ENCODE data around the gene GUCY1A1.

The GUCY1A1 gene

DNA sequence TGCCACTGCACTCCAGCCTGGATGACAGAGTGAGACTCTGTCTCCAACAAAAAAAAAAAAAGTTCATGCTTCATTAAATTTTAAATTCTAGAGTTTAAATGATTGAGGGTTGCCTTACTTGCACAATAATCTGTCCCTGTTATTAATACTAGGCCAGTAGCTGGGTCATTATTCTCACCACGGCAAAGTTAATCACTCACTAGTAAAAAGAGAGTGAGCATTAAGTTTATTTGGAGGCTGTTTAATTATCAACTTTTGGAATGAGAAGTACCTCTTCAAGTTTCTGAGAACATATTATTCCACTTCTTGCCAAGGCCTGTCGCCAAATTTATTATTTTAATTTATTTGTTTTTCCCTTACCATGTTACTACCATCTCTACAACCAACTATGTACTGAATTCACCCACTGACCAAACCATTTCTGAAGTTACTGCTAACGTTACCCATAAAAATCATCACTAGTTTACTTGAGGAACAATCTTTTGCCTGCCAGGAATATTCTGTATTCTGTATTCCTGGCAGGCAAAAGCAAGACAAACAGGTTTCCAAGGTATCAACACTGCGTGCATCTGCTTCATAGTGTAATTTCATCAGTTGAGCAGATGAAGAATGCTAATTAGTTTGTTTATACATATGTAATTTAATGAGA lies 26.5 kb downstream of the GUCY1A1 start:
- DNase-seq (ENCODE audit: low read depth), result no peak

DNA sequence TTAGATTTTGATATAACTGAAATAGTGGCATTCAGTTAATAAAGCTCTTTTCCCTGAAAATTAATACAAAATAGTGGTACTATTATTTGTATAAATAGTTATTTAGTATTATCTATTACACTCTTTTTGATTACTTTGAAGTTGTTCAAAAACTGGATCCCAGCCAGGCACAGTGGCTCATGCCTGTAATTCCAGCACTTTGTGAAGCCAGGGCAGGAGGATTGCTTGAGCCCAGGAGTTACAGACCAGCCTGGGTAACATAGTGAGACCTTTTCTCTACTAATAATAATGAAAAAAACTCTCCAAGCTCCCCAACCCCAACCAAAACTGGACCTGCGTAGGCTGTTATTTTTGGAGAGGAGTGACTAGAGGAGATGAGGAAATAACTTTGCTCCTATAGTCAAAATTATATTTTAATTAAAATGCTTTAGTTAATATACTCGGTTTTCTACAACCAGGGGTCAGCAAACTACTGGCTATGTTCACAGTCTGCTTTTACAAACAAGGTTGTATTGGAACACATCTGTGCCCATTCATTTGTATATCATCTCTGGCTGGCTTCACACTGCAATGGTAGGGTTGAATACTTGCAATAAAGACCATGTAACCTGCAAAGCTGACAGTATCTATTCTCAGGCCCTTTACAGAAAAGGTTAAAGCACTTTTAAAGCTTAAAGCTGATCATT lies 27.6 kb downstream of the GUCY1A1 start:
- no peak for DNase-seq (ENCODE audit: low read depth)

DNA sequence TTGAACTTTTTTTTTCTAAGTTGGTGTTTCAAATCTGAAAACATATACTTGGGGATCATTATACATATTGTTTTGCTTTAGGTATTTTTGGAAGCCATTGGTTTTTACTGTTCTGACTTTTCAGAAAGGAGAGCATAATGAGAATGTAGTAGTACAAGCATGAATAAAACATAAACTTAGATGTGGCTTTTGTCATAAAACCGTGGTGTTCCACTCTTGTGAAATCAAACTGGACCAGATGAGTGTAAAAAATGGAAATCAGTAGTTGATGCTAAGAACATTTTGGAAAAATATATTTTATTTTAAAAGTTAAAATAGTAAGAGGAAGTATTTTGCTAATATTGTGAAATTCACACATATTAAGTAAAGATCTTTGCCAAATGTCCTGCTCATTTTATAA lies 29.6 kb downstream of the GUCY1A1 start:
- DNase-seq (ENCODE audit: low read depth), result no peak

DNA sequence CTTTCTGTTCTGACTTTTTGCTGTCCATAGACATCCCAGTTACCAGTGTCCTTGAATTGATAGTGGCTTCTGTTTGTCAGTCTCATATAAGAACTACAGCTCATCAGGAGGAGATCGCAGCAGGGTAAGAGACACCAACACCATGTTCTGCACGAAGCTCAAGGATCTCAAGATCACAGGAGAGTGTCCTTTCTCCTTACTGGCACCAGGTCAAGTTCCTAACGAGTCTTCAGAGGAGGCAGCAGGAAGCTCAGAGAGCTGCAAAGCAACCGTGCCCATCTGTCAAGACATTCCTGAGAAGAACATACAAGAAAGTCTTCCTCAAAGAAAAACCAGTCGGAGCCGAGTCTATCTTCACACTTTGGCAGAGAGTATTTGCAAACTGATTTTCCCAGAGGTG lies 30.1 kb downstream of the GUCY1A1 start:
- DNase-seq (ENCODE audit: low read depth), result no peak

DNA sequence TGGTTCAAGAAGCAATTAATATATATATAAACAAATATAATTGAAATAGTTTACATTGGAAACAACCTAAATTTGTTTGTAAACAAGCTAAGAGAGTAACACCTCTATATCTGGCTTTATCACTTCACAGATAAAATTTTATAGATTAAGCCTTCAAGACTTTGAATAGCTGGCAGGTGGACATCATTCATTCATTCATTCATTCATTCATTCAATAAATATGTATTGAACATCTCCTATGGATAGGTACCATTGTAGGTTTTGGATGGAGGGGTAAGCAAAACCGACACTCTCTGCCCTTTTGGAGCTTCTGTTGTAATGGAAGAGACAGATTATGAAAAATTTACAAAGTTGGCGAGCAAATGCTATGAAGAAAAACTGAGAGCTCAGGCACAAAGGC lies 35.2 kb downstream of the GUCY1A1 start:
- no peak for DNase-seq (ENCODE audit: low read depth)

DNA sequence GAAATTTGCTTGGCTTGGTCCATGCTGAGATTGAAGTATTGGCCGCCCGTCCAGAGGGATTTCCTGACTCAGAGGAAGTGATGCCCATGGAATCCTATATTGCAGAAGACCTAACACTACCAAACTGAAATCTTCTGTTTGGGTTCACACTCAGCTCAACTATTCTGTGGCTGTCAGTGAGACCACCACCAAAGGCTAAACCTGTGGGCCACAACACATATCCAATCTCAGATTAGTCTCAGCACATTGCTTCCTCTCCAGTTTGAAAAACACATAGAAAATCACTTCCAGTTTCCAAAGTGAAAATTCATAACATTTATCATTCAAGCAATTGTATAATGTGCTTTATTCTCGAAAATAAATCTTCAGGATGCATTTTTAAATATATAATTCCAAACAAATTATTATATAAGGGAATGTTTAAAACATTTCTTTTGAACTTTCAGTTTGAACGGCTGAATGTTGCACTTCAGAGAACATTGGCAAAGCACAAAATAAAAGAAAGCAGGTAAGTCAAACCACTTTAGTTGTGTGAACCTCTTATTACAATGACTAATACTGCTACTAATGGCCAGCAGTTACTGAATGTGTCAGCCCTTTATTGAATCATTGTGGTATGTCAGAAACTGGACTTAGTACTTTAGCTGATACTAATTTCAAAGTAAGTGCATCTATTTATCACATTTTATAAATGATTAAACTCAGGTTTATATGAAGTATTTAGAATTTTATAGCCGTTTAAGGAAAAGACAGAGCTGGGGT lies 37.0 kb downstream of the GUCY1A1 start:
- DNase-seq (ENCODE audit: low read depth), result no peak

DNA sequence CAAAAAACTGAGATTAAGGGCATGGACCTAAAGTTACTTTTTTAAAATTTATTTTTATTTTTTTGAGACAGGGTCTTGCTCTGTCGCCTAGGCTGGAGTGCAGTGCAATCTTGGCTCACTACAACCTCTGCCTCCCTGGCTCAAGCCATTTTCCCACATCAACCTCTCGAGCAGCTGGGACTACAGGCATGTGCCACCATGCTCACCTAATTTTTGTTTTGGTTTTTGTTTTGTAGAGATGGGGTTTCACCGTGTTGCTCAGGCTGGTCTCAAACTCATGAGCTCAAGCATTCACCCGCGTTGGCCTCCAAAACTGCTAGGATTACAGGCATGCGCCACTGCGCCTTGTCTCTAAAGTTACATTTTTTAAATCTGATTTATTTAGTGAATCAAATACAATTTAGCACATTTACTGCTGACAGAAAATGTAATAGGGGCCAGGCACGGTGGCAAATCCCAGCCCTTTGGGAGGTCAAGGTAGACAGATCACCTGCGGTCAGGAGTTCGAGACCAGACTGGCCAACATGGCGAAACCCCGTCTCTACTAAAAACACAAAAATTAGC lies 38.3 kb downstream of the GUCY1A1 start:
- no peak for DNase-seq (ENCODE audit: low read depth)

DNA sequence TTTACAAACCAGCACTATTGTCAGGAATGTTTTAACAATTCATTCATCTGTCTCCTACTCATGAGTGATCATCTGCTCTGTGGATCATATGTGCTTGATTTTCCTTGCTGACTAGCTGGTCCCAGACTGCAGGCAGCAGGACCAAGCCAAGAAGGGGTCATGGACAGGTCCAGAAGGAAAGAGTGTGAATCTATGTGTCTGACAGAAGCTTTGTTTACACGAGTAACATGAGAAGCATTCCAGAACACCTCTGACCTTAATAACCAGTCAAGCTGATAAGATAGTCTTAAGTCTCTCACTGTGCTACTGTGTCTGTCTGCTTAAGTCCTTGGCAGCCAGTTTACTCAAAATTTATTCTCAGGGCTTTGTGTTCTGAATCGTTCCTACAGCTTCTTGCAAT lies 39.0 kb downstream of the GUCY1A1 start:
- no peak for DNase-seq (ENCODE audit: low read depth)

DNA sequence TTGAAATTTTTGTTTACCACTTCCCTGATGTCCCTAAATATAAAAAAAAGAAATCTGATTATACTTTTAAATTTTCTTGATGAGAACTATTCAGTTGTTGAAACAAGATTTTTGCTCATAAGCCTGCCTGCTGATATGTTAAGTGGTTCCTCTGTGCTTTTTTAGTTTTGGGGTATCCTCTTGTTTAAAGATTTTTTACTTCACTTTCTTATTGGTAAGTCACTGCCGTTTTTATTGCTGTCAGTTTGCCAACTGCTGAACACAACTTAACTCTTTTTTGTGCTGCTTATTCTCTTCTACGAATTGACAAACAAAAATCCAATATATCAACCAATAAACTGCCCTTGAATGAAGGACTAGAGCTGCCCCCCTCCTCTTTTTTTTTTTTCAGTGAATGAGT lies 39.5 kb downstream of the GUCY1A1 start:
- DNase-seq (ENCODE audit: low read depth), result no peak

DNA sequence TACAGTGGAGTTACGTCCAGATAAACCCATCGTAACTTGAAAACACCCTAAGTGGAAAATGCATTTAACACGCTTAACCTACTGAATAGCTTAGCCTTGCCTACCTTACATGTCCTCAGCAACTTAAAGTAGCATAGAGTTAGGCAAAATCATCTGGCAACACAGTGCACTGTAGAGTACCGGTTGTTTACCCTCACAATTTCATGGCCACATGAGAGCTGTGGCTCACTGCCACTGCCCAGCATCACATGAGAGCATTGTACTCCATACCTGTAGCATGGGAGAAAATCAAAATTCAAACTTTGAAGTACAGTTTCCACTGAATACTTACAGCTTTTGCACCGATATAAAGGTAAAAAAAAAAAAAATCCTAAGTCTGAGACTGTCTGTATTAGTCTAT lies 40.6 kb downstream of the GUCY1A1 start:
- DNase-seq (ENCODE audit: low read depth), result no peak

DNA sequence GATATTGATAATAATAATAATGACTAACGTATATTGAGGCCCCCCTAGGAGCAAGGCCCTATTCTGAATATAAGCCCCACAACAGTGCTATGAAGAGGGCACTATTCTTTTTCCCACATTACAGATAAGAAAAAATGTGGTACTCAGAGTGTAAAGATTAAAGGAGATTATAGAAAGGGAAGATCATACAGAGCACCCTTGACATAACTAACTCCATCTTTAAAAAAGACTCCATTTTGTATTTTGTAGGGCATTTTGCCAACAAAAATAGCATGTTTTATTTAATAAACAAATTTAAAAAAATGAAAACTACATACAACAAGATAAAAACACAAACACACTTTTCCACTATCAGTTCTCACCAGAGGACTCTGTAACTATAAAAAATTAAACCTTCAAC lies 42.1 kb downstream of the GUCY1A1 start:
- no peak for DNase-seq (ENCODE audit: low read depth)

DNA sequence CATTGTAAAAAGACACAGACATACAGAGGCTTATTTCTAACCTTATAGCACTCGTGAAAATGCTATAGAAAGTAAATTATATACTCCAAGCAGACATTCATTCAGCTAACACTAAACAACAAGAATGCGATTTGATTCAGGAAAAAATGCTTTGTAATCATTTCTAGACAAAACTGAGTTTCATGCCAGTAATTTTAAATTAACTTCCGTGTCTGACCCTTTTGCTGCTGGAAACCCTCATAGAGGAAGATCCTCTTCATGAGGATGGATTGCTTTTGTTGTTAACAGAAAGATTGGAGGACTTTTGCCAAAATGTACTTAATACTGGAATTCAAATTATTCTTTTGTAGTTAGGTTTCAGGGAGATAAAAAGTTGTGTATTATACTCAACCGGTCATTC lies 43.3 kb downstream of the GUCY1A1 start:
- DNase-seq (ENCODE audit: low read depth), result no peak

DNA sequence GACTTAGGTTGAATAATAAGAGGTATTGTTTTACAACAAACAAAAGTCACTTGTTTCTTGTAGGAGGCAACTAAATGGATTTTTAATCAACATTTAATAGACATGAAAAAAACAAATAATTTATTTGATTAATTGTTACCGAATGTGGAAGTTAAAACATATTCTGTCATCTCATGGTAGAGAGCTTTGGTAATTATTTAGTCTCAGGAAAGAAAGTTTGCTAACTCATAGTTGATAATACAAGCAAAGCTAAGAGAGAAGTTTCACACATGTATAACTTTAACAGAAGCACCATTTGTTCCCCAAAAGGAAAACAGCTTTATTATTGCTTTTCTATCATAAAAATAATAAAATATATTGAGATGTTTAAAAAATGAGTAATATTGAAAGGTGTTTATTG lies 44.9 kb downstream of the GUCY1A1 start:
- no peak for DNase-seq (ENCODE audit: low read depth)

DNA sequence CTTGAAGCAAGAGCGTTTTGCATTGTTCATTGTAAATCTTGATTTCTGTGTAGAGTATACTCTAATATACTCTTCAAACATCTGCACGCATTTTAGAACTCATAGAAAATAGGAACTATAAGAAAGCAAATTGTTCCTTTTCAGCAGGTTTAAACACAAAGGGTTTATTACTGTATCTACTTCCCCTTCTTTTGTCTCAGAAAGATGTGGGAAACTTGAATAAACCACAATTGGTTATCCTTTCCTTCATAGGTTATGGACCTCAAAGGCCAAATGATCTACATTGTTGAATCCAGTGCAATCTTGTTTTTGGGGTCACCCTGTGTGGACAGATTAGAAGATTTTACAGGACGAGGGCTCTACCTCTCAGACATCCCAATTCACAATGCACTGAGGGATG lies 46.2 kb downstream of the GUCY1A1 start:
- DNase-seq (ENCODE audit: low read depth), result no peak

DNA sequence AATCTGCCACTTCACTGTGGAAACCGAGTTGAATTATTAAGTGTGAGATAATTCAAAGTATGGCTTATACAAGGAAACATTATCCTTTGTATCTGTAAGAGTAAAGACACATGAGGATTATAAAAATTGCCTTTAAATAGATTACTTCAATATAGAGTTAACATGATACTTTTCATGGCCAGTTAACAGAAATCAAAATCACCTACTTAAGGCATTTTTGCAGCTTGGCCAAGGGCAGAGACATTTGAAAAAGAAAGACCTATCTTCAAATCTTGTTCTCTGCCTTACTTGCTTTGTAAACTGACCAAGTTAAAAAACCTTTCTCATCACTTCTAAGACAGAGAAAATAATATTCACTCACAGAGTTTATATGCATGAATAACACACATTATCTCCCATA lies 47.3 kb downstream of the GUCY1A1 start:
- DNase-seq (ENCODE audit: low read depth), result no peak

DNA sequence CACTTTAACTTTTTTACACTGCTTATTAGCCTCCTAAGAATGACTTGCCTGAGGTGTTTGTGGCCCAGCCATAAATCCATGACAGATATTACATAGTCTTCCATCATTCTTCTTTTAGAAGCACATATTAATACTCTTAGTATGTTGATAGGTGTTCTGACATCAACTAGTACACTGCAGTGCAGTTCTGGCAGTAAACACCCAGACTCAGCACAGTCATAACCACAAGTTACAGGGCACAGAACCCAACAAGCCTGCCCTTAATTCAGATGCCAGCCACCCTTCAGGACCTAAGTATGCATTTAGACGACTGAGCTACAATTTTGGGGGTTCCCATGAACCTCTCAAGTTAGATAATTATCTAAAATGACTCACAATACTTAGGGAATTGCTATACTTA lies 55.7 kb downstream of the GUCY1A1 start:
- DNase-seq (ENCODE audit: low read depth), result no peak

DNA sequence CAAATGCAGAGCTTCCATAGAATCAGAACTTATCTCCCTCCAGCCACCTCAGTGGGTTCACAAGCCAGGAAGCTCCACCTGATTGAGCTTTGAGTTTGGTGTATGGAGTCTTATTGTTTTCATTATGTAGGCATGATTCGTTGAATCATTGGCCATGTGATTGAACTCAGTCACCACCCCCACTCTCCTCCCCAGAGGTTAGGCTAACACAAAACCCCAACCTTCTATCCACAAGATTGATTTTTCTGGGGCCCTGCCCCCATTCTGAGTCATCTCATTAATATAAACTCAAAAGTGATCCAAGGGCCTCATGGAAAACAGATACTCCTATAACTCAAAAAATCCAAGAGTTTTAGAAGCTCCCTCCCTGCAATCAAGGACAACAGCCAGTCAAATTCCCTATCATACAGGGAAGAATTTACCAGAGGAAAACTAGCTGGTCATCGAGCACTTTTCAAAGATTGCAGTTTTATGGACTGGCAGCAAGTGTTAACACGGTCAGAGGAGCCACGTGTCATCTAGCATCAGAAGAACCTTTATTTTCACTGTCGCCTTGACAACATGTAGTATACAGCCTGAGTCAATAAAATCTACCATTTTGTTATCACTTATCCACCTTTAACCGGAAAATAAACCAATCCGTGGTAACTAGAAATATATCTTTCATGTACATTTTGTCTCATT lies 56.3 kb downstream of the GUCY1A1 start:
- no peak for DNase-seq (ENCODE audit: low read depth)

DNA sequence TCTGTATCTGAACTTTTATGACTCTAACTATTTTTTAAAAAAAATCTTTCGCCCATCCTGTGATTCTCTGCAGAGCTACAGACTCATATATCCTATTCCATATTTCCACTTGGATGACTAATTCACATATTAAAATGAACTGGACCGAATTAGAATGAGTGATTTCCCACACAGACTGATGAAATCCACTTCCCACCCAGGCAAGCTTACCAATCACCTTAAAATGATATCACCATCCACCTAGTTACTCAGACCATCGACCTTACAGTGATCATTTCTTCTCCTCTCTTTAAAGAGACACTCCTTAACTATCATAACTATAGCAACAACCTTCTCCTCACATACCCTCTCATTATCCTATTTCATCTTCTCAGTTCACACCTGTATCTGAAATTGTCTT lies 58.1 kb downstream of the GUCY1A1 start:
- DNase-seq (ENCODE audit: low read depth), result no peak

DNA sequence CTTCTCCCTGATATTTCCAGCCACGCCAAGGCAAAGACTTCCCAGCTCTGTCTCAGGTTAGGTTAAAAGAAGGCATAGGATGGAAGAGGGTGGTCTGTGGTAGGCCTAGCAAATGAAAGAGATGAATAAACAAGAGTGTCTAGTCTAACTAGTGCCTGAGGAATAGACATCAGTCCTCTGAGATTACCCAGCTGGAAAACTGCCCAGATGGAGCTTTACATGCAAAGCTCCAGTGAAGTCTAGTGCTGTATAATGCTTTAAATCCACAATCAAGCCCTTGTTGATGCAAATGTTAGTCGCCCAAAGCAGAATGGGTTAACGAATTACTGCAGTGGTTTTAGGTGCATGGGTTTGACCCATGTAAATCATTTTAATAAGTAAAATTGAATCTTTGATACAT lies 67.4 kb downstream of the GUCY1A1 start:
- DNase-seq (ENCODE audit: low read depth), result no peak

DNA sequence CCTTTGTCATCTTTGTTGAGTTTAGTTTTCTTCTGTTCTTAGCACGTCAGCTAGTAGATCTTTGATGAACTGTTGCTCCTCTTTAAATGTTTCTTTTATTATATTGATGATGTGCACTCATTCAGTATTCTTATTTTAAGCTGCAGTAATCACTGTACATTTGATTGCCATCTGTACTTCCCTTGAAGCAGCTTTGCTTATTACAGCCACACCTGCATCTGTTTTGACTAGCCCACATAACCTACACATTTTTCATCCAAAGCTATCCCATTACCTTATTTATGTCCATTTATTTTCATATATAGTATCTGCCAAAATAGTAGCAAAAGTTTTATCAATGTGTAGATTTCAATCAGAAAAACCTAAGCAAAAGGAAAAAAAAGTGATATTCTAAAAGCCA lies 68.3 kb downstream of the GUCY1A1 start:
- DNase-seq (ENCODE audit: low read depth), result no peak

DNA sequence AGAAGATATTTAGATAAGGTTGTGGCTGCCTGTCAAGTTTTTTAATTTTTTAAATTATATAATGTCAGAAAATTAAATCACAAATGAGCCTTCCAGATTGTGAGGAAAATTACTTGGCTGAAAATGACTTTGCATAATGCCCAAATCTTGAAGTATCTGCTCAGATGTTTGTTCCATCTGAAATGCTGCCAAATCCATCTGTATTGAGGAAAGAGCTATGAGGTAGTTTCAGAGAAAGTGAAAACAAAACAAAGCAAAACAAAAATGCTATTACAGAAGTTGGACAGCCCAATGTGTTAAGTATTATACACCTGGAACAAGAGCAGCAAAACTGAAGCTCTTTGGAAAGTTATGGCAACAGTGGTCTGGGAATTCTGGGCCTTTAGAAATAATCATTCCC lies 68.8 kb downstream of the GUCY1A1 start:
- no peak for DNase-seq (ENCODE audit: low read depth)

DNA sequence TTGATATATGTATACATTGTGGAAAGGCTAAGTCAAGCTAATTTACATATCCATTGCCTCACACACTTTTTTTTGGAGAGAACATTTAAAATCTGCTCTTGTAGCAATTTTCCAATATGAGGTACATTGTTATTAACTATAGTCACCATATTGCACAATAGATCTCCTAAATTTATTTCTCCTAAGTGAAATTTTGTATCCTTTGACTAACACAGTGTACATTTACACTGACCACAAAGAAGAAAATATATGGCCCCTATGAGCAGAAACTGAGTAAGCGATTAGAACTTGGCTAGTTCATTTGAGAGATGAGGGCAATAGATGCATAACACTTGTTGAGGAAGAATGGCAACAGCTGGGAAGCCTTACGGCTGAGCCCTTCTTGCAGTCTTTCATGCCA lies 71.9 kb downstream of the GUCY1A1 start:
- no peak for DNase-seq (ENCODE audit: low read depth)

DNA sequence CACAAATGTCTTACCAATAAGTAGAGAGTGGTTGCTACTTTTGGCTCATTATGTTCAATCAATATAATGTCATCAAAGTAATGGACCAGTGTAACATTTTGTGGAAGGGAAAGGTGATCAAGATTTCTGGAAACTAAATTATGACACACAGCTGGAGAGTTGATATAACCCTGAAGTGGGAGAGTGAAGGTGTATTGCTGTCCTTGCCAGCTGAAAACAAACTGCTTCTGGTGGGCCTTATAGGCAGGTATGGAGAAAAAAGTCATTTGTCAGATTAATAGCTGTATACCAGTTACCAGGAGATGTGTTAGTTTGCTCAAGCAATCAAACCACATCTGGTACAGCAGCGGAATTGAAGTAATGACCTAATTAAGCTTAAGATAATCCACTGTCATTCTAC lies 74.9 kb downstream of the GUCY1A1 start:
- DNase-seq (ENCODE audit: low read depth), result no peak
